ENCODE data around the gene DNAH2. TPM values are rescaled to one million over a fixed set of nuclear protein-coding genes. Genes with fewer than 3 reads are reported as not detected.

The DNAH2 gene
- total and polyA plus RNA-seq, 9 of the 15 experiments (the other 6 are each of a cell fraction or from before 2014, with no cell fraction given) = 0.03 TPM; not detected in 8

- 0 out of 2 replicates have a peak, but pooled peaks have one; percentile 34 for TF ChIP-seq PKNOX1 (IDR thresholded peaks at IDR 0.05)
- TF ChIP-seq NUFIP1 (IDR thresholded peaks at IDR 0.05; ENCODE audit: partially characterized antibody) = no peak
Observed at GRCh38 chr17:7825206-7825990, 107.9 kb downstream of the DNAH2 start (continued).

DNA sequence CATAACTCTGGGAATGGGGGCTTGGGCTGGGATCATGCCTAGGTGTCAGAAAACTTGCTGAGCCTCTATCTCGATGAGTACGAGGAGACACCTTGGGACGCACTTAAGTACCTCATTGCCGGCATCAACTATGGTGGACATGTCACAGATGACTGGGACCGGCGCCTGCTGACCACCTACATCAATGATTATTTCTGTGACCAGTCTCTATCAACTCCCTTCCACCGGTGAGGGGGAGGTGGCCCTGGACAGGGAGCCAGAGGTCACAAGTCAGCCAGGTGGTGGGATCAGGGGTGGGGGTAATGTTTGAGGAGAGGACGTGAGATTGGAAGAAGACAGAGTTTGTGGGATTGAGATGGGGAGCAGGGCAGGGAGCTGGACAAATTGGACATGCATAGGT is 113.1 kb downstream of the DNAH2 start:
- FAIRE-seq = no peak
- TF ChIP-seq USF1 (CRISPR knock-in tag; IDR thresholded peaks at IDR 0.05) = no peak
- no peak for TF ChIP-seq ZNF639 (CRISPR knock-in tag; conservative IDR thresholded peaks at IDR 0.05 in 1 of 2, IDR thresholded peaks at IDR 0.05 in 1 of 2)
- TF ChIP-seq, protein P1, sequence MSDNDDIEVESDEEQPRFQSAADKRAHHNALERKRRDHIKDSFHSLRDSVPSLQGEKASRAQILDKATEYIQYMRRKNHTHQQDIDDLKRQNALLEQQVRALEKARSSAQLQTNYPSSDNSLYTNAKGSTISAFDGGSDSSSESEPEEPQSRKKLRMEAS (CRISPR knock-in tag; IDR thresholded peaks at IDR 0.05) = no peak
- TF ChIP-seq MED1 (CRISPR knock-in tag; IDR thresholded peaks at IDR 0.05; ENCODE audit: borderline replicate concordance) = no peak
- intact Hi-C loops (cut with micrococcal nuclease) = loop anchor here (10.0 kb wide), 2 partner anchors 64 to 294 kb away; partner anchors contain the start of gene HES7

More for the DNA sequence above, 113.1 kb downstream of the DNAH2 start:
- Histone ChIP-seq H3K27ac (ENCODE audit: extremely low read depth, low read depth, low read length) (no peak overlapping the region), H4K20me1 (replicated peaks; ENCODE audit: control insufficient read depth, insufficient read depth, low read length) (no peaks in the 10 kb centered on the region), H3K9ac (ENCODE audit: insufficient read depth in 1 of 2, low read depth in 2 of 2, low read length in 2 of 2) (no peak overlapping the region), H3K79me2 (ENCODE audit: control insufficient read depth, insufficient read depth, low read length) (no peaks in the 10 kb centered on the region), H3K9me1 (ENCODE audit: control insufficient read depth, insufficient read depth, low read length) (no peaks in the 10 kb centered on the region), H3K36me3 (ENCODE audit: control insufficient read depth, insufficient read depth, low read length) (no peaks in the 10 kb centered on the region), H3K4me1 (replicated peaks in 1 of 2; ENCODE audit: control insufficient read depth in 2 of 2, insufficient read depth in 2 of 2, low read length in 2 of 2) (peaks cover 4 to 26% of the 10 kb centered on the region in 2 experiments; a peak in 4 of 5 replicates), H2AFZ (ENCODE audit: low read depth, low read length) (no peak overlapping the region), H3K4me2 (ENCODE audit: insufficient read depth, low read length) (no peak overlapping the region), H3K9me3 (replicated peaks; ENCODE audit: control insufficient read depth, insufficient read depth, low read depth, low read length) (no peaks in the 10 kb centered on the region), H3K27me3 (ENCODE audit: control insufficient read depth in 2 of 2, insufficient read depth in 2 of 2, low read length in 2 of 2) (peaks cover 14 to 22% of the 10 kb centered on the region in 2 experiments; a peak in 4 of 5 replicates), H3K4me3 (no peak overlapping the region)
- DNase-seq (ENCODE audit: extremely low read depth in 1 of 4, low spot score in 3 of 4) (no peak), ATAC-seq (no peak)
- in situ Hi-C loops (cut with MboI) = no loop called here
- ChIA-PET CTCF (ENCODE audit: low intra/inter-chr PET ratio) (no interaction called here), POLR2A (no interaction called here)
- no TSS peak for BruUV-seq (replicated peaks)
- WGBS (ENCODE audit: insufficient coverage, low coverage, missing lambda C conversion rate) = 30% methylated on average over 8 of the region's 8 CpGs

Data from K562 (cell line).